K562 (cell line): ENCODE results near the gene MKS1. TPM values are rescaled to one million over a fixed set of nuclear protein-coding genes. Genes with fewer than 3 reads are reported as not detected.

ENCODE experiments used
- DACH1 ChIP-seq: fragments of 450-650 bp; IDR thresholded peaks from 2 replicates; pipeline ENCODE4 v1.6.1; 2018; ENCODE audit not compliant: partially characterized antibody
- EP300 ChIP-seq: IDR thresholded peaks from 2 replicates; pipeline ENCODE4 v1.6.1; 2012; ENCODE audit warnings: low read length, improper control_type of control experiment
- GATAD2A ChIP-seq: fragments of 450-650 bp; IDR thresholded peaks from 2 replicates; pipeline ENCODE4 v1.6.1; 2017
- HDAC6 ChIP-seq: IDR thresholded peaks from 2 replicates; pipeline ENCODE4 v1.6.1; 2012; ENCODE audit warnings: low read depth, mild to moderate bottlenecking, control low read depth, inconsistent platforms, low read length, moderate library complexity
- MIER1 ChIP-seq: fragments of 450-650 bp; IDR thresholded peaks from 2 replicates; pipeline ENCODE4 v1.6.1; 2016; ENCODE audit warnings: antibody characterized with exemption, mild to moderate bottlenecking, low read depth
- MYNN ChIP-seq, 2 experiments: sonication (generic); formaldehyde crosslinking in 1 of 2; IDR thresholded peaks; 2 replicates each; pipeline versions ENCODE4 v1.5.0 to v1.6.1; 2016 to 2020; ENCODE audit warnings: antibody characterized with exemption in 1 of 2, missing genetic modification reagents in 1 of 2
- PCBP2 ChIP-seq: fragments of 200-400 bp; formaldehyde crosslinking; IDR thresholded peaks from 2 replicates; pipeline ENCODE4 v1.6.1; 2018; ENCODE audit warnings: low read length, low read depth, mild to moderate bottlenecking, moderate library complexity; ENCODE audit not compliant: poor library complexity, severe bottlenecking
- RBM15 ChIP-seq: fragments of 200-400 bp; formaldehyde crosslinking; IDR thresholded peaks from 2 replicates; pipeline ENCODE4 v1.6.1; 2018; ENCODE audit warnings: mild to moderate bottlenecking, low read length, moderate library complexity; ENCODE audit not compliant: insufficient read depth
- TAF9B ChIP-seq: fragments of 450-650 bp; IDR thresholded peaks from 2 replicates; pipeline ENCODE4 v1.6.1; 2018; ENCODE audit warnings: mild to moderate bottlenecking; ENCODE audit not compliant: partially characterized antibody
- TCF7 ChIP-seq: sonication (generic); IDR thresholded peaks from 2 replicates; pipeline ENCODE4 v1.6.1; 2016; ENCODE audit warnings: antibody characterized with exemption, borderline replicate concordance
- TOE1 ChIP-seq, 2 experiments: fragments of 450-650 bp in 1 of 2; sonication (generic) in 1 of 2; formaldehyde crosslinking in 1 of 2; IDR thresholded peaks; 2 replicates each; pipeline versions ENCODE4 v1.7.1 to v1.8.0; 2016 to 2022; ENCODE audit warnings: borderline replicate concordance in 2 of 2, mild to moderate bottlenecking in 2 of 2, antibody characterized with exemption in 1 of 2, inconsistent platforms in 1 of 2, low read depth in 1 of 2, missing genetic modification reagents in 1 of 2, moderate library complexity in 1 of 2
- ZBTB34 ChIP-seq: fragments of 250-450 bp; sonication (Bioruptor Pico); IDR thresholded peaks from 2 replicates; pipeline ENCODE4 v1.8.0; 2021; ENCODE audit warnings: mild to moderate bottlenecking, moderate library complexity
- ZNF140 ChIP-seq: fragments of 250-450 bp; sonication (Bioruptor Pico); IDR thresholded peaks from 2 replicates; pipeline ENCODE4 v1.8.0; 2021; ENCODE audit warnings: moderate library complexity, mild to moderate bottlenecking, inconsistent platforms
- ZNF146 ChIP-seq: IDR thresholded peaks from one replicate; pipeline ENCODE4 v1.6.1; 2018; ENCODE audit warnings: missing compliant biosample characterization; ENCODE audit not compliant: unreplicated experiment
- ZNF699 ChIP-seq: fragments of 250-450 bp; sonication (Bioruptor Pico); IDR thresholded peaks from 2 replicates; pipeline ENCODE4 v1.8.0; 2021; ENCODE audit warnings: mild to moderate bottlenecking, moderate library complexity; ENCODE audit not compliant: insufficient replicate concordance
- ZNF764 ChIP-seq: fragments of 250-450 bp; sonication (Bioruptor Pico); IDR thresholded peaks from 2 replicates; pipeline ENCODE4 v1.4.0; 2020; ENCODE audit warnings: low read depth, mild to moderate bottlenecking, moderate library complexity
- polyA plus RNA-seq, 8 experiments: library from polyadenylated mRNA; depleted of rRNA in 4 of 8; stranded (reverse) in 5 of 8; unstranded in 3 of 8; fragments of >200 nt; fragmentation: Nextera tagmentation in 2 of 8; fragmentation: Illumina TruSeq in 1 of 8; extraction: Ambion mirVana in 2 of 8; extraction: Trizol in 1 of 8; gene quantifications; 2 replicates each; pipeline versions ENCODE4 v1.2.1 to v1.2.3, GENCODE V29; 2011 to 2014; ENCODE audit warnings: inconsistent platforms in 1 of 8, missing spikeins in 1 of 8
- total RNA-seq, 7 experiments: library from RNA; depleted of rRNA in 6 of 7; stranded (reverse); fragments of >200 nt in 6 of 7; fragmentation: Illumina TruSeq in 2 of 7; extraction: Trizol in 2 of 7; gene quantifications; 2 replicates each; pipeline versions ENCODE4 v1.2.1 to v1.2.3, GENCODE V29; 2011 to 2021; ENCODE audit warnings: low replicate concordance in 1 of 7
- TF ChIP-seq, protein P1 (sequence below): fragments of 200-800 bp; sonication (Bioruptor generic); IDR thresholded peaks from 2 replicates; pipeline ENCODE4 v1.6.1; 2016; ENCODE audit warnings: missing genetic modification characterization, missing compliant biosample characterization
- TF ChIP-seq, protein P2 (sequence below): fragments of 450-650 bp; IDR thresholded peaks from one replicate; pipeline ENCODE4 v1.6.1; 2018; ENCODE audit warnings: mild to moderate bottlenecking, moderate library complexity; ENCODE audit not compliant: partially characterized antibody

MKS1 gene
- total and polyA plus RNA-seq, 9 of the 15 experiments (the other 6 are each of a cell fraction or from before 2014, with no cell fraction given), result 16.3 to 31.0 (median 25.9) TPM

DNA sequence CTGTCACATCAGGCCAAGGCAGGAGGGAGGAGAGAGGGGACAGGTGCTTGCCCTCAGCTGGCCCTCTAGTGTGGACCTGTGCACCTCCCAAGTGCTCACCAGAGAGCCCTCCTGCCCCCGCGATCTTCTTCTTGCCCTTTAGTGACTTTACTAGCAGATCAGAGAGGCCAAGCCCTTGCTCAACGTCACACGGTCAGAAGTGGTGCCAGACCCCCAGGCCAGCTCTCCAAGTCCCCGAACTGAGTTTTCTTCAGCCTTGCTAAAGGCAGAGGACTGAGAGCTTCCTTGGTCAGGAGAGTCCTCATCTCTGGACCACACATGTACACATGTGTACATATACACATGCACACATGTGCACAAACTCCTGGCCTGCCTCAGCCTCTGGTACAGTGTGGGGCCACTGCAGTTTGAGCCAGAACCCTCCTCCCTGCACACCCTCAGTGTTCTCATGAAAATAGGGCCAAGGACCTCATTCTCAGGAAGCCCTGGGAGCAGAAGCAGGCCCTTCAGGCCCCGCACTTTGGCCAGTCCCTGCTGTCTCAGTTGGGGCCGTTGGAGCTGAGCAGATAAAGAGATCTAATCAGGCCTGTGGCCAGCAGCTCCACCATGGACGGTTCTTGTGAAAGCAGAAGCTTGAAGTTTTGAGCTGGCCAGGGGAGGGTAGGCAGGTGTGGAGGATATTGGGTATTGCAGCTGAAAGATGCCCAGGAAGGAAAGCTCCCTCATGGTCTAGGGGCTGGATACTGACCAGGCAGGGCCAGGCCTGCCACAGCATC is 33.9 kb downstream of the MKS1 start (continued):
- TF ChIP-seq MYNN (IDR thresholded peaks at IDR 0.05) (no peak), MYNN (CRISPR knock-in tag; IDR thresholded peaks at IDR 0.05) (no peak), ZBTB34 (CRISPR knock-in tag) (no peak), ZNF146 (CRISPR knock-in tag) (no peak), PCBP2 (no peak), TAF9B (no peak), ZNF140 (no peak), RBM15 (no peak), TCF7 (no peak), HDAC6 (no peak), TOE1 (IDR thresholded peaks at IDR 0.05; ENCODE audit: borderline replicate concordance) (no peak), TOE1 (CRISPR knock-in tag; IDR thresholded peaks at IDR 0.05; ENCODE audit: borderline replicate concordance, low read depth) (no peak), DACH1 (no peak), EP300 (peak; percentile 84), GATAD2A (no peak), ZNF699 (CRISPR knock-in tag) (no peak), ZNF764 (CRISPR knock-in tag) (peak; percentile 69; the same call in 1 of the 2 replicates), MIER1 (no peak)
- TF ChIP-seq, protein P1, sequence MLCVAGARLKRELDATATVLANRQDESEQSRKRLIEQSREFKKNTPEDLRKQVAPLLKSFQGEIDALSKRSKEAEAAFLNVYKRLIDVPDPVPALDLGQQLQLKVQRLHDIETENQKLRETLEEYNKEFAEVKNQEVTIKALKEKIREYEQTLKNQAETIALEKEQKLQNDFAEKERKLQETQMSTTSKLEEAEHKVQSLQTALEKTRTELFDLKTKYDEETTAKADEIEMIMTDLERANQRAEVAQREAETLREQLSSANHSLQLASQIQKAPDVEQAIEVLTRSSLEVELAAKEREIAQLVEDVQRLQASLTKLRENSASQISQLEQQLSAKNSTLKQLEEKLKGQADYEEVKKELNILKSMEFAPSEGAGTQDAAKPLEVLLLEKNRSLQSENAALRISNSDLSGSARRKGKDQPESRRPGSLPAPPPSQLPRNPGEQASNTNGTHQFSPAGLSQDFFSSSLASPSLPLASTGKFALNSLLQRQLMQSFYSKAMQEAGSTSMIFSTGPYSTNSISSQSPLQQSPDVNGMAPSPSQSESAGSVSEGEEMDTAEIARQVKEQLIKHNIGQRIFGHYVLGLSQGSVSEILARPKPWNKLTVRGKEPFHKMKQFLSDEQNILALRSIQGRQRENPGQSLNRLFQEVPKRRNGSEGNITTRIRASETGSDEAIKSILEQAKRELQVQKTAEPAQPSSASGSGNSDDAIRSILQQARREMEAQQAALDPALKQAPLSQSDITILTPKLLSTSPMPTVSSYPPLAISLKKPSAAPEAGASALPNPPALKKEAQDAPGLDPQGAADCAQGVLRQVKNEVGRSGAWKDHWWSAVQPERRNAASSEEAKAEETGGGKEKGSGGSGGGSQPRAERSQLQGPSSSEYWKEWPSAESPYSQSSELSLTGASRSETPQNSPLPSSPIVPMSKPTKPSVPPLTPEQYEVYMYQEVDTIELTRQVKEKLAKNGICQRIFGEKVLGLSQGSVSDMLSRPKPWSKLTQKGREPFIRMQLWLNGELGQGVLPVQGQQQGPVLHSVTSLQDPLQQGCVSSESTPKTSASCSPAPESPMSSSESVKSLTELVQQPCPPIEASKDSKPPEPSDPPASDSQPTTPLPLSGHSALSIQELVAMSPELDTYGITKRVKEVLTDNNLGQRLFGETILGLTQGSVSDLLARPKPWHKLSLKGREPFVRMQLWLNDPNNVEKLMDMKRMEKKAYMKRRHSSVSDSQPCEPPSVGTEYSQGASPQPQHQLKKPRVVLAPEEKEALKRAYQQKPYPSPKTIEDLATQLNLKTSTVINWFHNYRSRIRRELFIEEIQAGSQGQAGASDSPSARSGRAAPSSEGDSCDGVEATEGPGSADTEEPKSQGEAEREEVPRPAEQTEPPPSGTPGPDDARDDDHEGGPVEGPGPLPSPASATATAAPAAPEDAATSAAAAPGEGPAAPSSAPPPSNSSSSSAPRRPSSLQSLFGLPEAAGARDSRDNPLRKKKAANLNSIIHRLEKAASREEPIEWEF, result peak; percentile 47; the same call in 1 of the 2 replicates
- TF ChIP-seq, protein P2, sequence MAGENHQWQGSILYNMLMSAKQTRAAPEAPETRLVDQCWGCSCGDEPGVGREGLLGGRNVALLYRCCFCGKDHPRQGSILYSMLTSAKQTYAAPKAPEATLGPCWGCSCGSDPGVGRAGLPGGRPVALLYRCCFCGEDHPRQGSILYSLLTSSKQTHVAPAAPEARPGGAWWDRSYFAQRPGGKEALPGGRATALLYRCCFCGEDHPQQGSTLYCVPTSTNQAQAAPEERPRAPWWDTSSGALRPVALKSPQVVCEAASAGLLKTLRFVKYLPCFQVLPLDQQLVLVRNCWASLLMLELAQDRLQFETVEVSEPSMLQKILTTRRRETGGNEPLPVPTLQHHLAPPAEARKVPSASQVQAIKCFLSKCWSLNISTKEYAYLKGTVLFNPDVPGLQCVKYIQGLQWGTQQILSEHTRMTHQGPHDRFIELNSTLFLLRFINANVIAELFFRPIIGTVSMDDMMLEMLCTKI, result no peak
